Measurements from ENCODE around the gene ADAM10.

The ADAM10 gene

GRCh38 chr15:58762285-58762684 is 12.8 kb upstream of the ADAM10 start:
- no peak for TF ChIP-seq YY2 (tag by site-specific recombination; IDR thresholded peaks at IDR 0.05)
- TF ChIP-seq SP2 (tag by site-specific recombination; IDR thresholded peaks at IDR 0.05) = no peak
- TF ChIP-seq ZNF19 (tag by site-specific recombination; IDR thresholded peaks at IDR 0.05; ENCODE audit: low read depth) = no peak
- no peak for TF ChIP-seq ZNF175 (tag by site-specific recombination; IDR thresholded peaks at IDR 0.05)
- TF ChIP-seq BCL11A (tag by site-specific recombination; IDR thresholded peaks at IDR 0.05; ENCODE audit: low read depth) = no peak
- TF ChIP-seq ZNF837 (tag by site-specific recombination; IDR thresholded peaks at IDR 0.05) = no peak
- TF ChIP-seq ZFP3 (tag by site-specific recombination; IDR thresholded peaks at IDR 0.05; ENCODE audit: low read depth) = no peak
- TF ChIP-seq ZNF239 (tag by site-specific recombination; IDR thresholded peaks at IDR 0.05) = no peak
- no peak for TF ChIP-seq ZNF610 (tag by site-specific recombination; IDR thresholded peaks at IDR 0.05; ENCODE audit: borderline replicate concordance)
- no peak for TF ChIP-seq ZNF670 (tag by site-specific recombination; IDR thresholded peaks at IDR 0.05; ENCODE audit: low read depth)
- Histone ChIP-seq H3K4me3 (ENCODE audit: low read depth, low read length) (no peak overlapping the region), H3K9me3 (ENCODE audit: control insufficient read depth, insufficient read depth, low read depth, low read length) (no peaks in the 10 kb centered on the region), H3K4me1 (ENCODE audit: control insufficient read depth, insufficient read depth, low read length) (no peaks in the 10 kb centered on the region), H3K36me3 (ENCODE audit: control insufficient read depth in 2 of 2, insufficient read depth in 1 of 2, low read length in 2 of 2) (no peaks in the 10 kb centered on the region), H3K27ac (ENCODE audit: extremely low read depth, low read depth, low read length) (no peak overlapping the region)
- ChIA-PET POLR2A (no interaction called here), CTCF (no interaction called here)

GRCh38 chr15:58761010-58761388 is 11.5 kb upstream of the ADAM10 start:
- H3K27ac ChIP-seq (ENCODE audit: extremely low read depth, low read depth, low read length) = no peak overlapping the region
- no peaks in the 10 kb centered on the region for H3K9me3 ChIP-seq (ENCODE audit: control insufficient read depth, insufficient read depth, low read depth, low read length)
- POLR2A ChIA-PET = interaction anchor here (1.4 kb wide), 1 partner anchor 10 kb away, joined by 5 read pairs; the partner anchor contains the start of gene MINDY2
- H3K4me1 ChIP-seq (ENCODE audit: control insufficient read depth, insufficient read depth, low read length) = no peaks in the 10 kb centered on the region
- TF ChIP-seq MZF1 (tag by site-specific recombination; IDR thresholded peaks at IDR 0.05; ENCODE audit: borderline replicate concordance) (no peak), YY1 (tag by site-specific recombination; IDR thresholded peaks at IDR 0.05) (no peak), YY2 (tag by site-specific recombination; IDR thresholded peaks at IDR 0.05) (no peak), PBX3 (CRISPR knock-in tag; IDR thresholded peaks at IDR 0.05) (no peak), SP2 (tag by site-specific recombination; IDR thresholded peaks at IDR 0.05) (no peak)
- TF ChIP-seq, protein P1, sequence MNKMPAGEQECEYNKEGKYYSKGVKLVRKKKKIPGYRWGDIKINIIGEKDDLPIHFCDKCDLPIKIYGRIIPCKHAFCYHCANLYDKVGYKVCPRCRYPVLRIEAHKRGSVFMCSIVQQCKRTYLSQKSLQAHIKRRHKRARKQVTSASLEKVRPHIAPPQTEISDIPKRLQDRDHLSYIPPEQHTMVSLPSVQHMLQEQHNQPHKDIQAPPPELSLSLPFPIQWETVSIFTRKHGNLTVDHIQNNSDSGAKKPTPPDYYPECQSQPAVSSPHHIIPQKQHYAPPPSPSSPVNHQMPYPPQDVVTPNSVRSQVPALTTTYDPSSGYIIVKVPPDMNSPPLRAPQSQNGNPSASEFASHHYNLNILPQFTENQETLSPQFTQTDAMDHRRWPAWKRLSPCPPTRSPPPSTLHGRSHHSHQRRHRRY (tag by site-specific recombination; IDR thresholded peaks at IDR 0.05) = no peak
- H3K36me3 ChIP-seq (ENCODE audit: control insufficient read depth in 2 of 2, insufficient read depth in 1 of 2, low read length in 2 of 2) = no peaks in the 10 kb centered on the region
- CTCF ChIA-PET = interaction anchor here (0.6 to 0.7 kb wide), 5 partner anchors 11 to 539 kb away, joined by 3 to 5 read pairs (median 3); partner anchors contain the start of gene ADAM10
- no peak overlapping the region for H3K4me3 ChIP-seq (ENCODE audit: low read depth, low read length)

DNA sequence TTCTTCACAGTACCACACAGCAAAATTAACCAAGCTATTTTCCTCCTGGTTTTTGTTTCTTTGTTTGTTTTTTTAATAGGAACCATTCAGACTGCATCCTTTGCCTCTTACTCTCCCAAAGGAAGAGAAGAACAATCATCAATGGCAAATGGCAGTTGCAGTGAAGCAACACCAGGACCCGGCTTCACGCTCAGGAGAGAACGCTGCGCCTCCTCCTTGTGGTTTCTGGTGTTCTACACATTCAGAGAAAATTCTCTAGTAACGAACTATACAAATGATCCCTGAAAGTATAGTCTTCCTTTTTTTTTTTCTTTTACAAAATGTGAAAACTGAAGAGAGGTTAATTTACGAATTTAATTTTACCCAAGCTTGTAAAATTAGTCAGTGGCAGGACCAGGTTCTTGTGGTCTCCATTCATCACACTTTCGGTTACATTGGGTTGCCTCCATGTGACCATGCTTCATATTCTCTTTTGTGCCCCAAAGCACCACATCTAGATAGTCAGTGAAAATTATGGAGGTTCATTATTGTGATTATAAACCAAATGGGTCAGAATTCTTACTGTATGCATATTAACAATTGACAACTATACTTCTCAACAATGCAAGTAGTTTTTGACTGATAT is 11.0 kb upstream of the ADAM10 start:
- ChIA-PET CTCF (interaction anchor here (0.6 to 0.7 kb wide), 2 partner anchors 33 to 539 kb away, joined by 3 read pairs; no protein-coding TSS in a partner anchor), POLR2A (interaction anchor here (1.4 kb wide), 1 partner anchor 10 kb away, joined by 5 read pairs; the partner anchor contains the start of gene MINDY2)
- no peak overlapping the region for H3K4me3 ChIP-seq (ENCODE audit: low read depth, low read length)
- H3K27ac ChIP-seq (ENCODE audit: extremely low read depth, low read depth, low read length) = no peak overlapping the region
- no peaks in the 10 kb centered on the region for H3K36me3 ChIP-seq (ENCODE audit: control insufficient read depth in 2 of 2, insufficient read depth in 1 of 2, low read length in 2 of 2)
- peaks cover under 1% of the 10 kb centered on the region; the same call in 1 of the 2 replicates for H3K4me1 ChIP-seq (ENCODE audit: control insufficient read depth, insufficient read depth, low read length)
- H3K9me3 ChIP-seq (ENCODE audit: control insufficient read depth, insufficient read depth, low read depth, low read length) = no peaks in the 10 kb centered on the region
- TF ChIP-seq ZNF776 (tag by site-specific recombination; IDR thresholded peaks at IDR 0.05; ENCODE audit: borderline replicate concordance) (no peak), ZNF169 (tag by site-specific recombination; IDR thresholded peaks at IDR 0.05) (no peak), ZNF10 (tag by site-specific recombination; IDR thresholded peaks at IDR 0.05) (no peak), ZNF404 (tag by site-specific recombination; IDR thresholded peaks at IDR 0.05) (no peak), ZNF23 (tag by site-specific recombination; IDR thresholded peaks at IDR 0.05; ENCODE audit: borderline replicate concordance) (no peak), TRIM28 (IDR thresholded peaks at IDR 0.05; ENCODE audit: borderline replicate concordance, low read length) (no peak), ZNF473 (tag by site-specific recombination; IDR thresholded peaks at IDR 0.05) (no peak), KLF7 (tag by site-specific recombination; IDR thresholded peaks at IDR 0.05; ENCODE audit: borderline replicate concordance) (no peak), REST (tag by site-specific recombination; IDR thresholded peaks at IDR 0.05) (no peak), ZNF843 (tag by site-specific recombination; IDR thresholded peaks at IDR 0.05) (no peak), INSM2 (tag by site-specific recombination; IDR thresholded peaks at IDR 0.05) (no peak)

Data from HEK293 (cell line).